Brain pericyte (primary cell): Measurements from ENCODE around the gene SLC30A2.

Source experiments
- DNase-seq: peaks from one replicate; pipeline ENCODE4 v3.0.0-alpha.2; 2012; ENCODE audit warnings: low read depth, low spot score

Gene SLC30A2

GRCh38 chr1:26023009-26023408 lies 22.9 kb downstream of the SLC30A2 start:
- DNase-seq = no peak

GRCh38 chr1:26022404-26022779 lies 23.5 kb downstream of the SLC30A2 start:
- no peak for DNase-seq

GRCh38 chr1:26021647-26022403 lies 24.1 kb downstream of the SLC30A2 start, which contains the start of gene EXTL1:
Gene EXTL1 (plus strand): TSS chr1:26021775. CDS start chr1:26022647, 872 bp downstream.
- no peak for DNase-seq

GRCh38 chr1:26020941-26021646 lies 24.8 kb downstream of the SLC30A2 start:
- DNase-seq = no peak

- DNase-seq = no peak
Measured at GRCh38 chr1:26020330-26020768, 25.6 kb downstream of the SLC30A2 start.

- no peak for DNase-seq
Measured at GRCh38 chr1:26019641-26020315, 26.1 kb downstream of the SLC30A2 start.

- no peak for DNase-seq
Measured at GRCh38 chr1:26017606-26018005, 28.3 kb downstream of the SLC30A2 start.

GRCh38 chr1:26016953-26017545 lies 28.9 kb downstream of the SLC30A2 start:
- no peak for DNase-seq

- DNase-seq = no peak
Measured at GRCh38 chr1:26016258-26016952, 29.5 kb downstream of the SLC30A2 start.

GRCh38 chr1:26015358-26015757 lies 30.6 kb downstream of the SLC30A2 start:
- no peak for DNase-seq

GRCh38 chr1:26014179-26014578 lies 31.7 kb downstream of the SLC30A2 start:
- DNase-seq = no peak

- DNase-seq = no peak
Measured at GRCh38 chr1:26012864-26013263, 33.1 kb downstream of the SLC30A2 start.

- no peak for DNase-seq
Measured at GRCh38 chr1:26010825-26011224, 35.1 kb downstream of the SLC30A2 start.

GRCh38 chr1:26009796-26010447 lies 36.0 kb downstream of the SLC30A2 start:
- DNase-seq = no peak

GRCh38 chr1:26006710-26007109 lies 39.2 kb downstream of the SLC30A2 start:
- DNase-seq = no peak

GRCh38 chr1:26005434-26006105 lies 40.3 kb downstream of the SLC30A2 start:
- no peak for DNase-seq

GRCh38 chr1:26003756-26004155 lies 42.2 kb downstream of the SLC30A2 start:
- no peak for DNase-seq

- DNase-seq = no peak
Measured at GRCh38 chr1:26003262-26003661, 42.7 kb downstream of the SLC30A2 start.

- no peak for DNase-seq
Measured at GRCh38 chr1:25999041-25999800, 46.7 kb downstream of the SLC30A2 start.
